Glutamatergic neuron (in vitro differentiated cells): Measurements from ENCODE around the gene NNT. TPM values are rescaled to one million over a fixed set of nuclear protein-coding genes. Genes with fewer than 3 reads are reported as not detected.

Experiments used
- DNase-seq: peaks from one replicate; pipeline ENCODE4 v3.0.0; 2022
- H3K27ac Mint-ChIP-seq: one replicate; pipeline ENCODE4 v1.8.0; 2020; ENCODE audit warnings: mild to moderate bottlenecking, mixed read lengths, inconsistent platforms; ENCODE audit not compliant: unreplicated experiment
- H3K27me3 Mint-ChIP-seq: one replicate; pipeline ENCODE4 v1.8.0; 2020; ENCODE audit warnings: mild to moderate bottlenecking, moderate library complexity, mixed read lengths, inconsistent platforms; ENCODE audit not compliant: unreplicated experiment
- H3K36me3 Mint-ChIP-seq: one replicate; pipeline ENCODE4 v1.8.0; 2020; ENCODE audit warnings: mild to moderate bottlenecking, mixed read lengths, inconsistent platforms; ENCODE audit not compliant: unreplicated experiment
- H3K4me1 Mint-ChIP-seq: one replicate; pipeline ENCODE4 v1.8.0; 2020; ENCODE audit warnings: mild to moderate bottlenecking, low read depth, mixed read lengths, inconsistent platforms; ENCODE audit not compliant: unreplicated experiment
- H3K4me3 Mint-ChIP-seq: one replicate; pipeline ENCODE4 v1.8.0; 2020; ENCODE audit warnings: mild to moderate bottlenecking, mixed read lengths, inconsistent platforms; ENCODE audit not compliant: unreplicated experiment
- H3K9me3 Mint-ChIP-seq: one replicate; pipeline ENCODE4 v1.8.0; 2020; ENCODE audit warnings: mild to moderate bottlenecking, moderate library complexity, mixed read lengths, inconsistent platforms; ENCODE audit not compliant: unreplicated experiment
- total RNA-seq: library from RNA; stranded (reverse); fragmentation: NEBNext Ultra II Directional; extraction: Animal tissue kit (Norgen Biotek cat#: 25700); gene quantifications from one replicate; pipeline ENCODE4 v1.2.1, GENCODE V29; 2021; ENCODE audit not compliant: unreplicated experiment
- TF ChIP-seq, protein P1 (sequence below): fragments of 200-600 bp; sonication (generic); IDR thresholded peaks from one replicate; pipeline ENCODE4 v1.5.0; 2021; ENCODE audit not compliant: partially characterized antibody, unreplicated experiment

NNT gene
- total RNA-seq, 1 donor from 2014 or later: 152 TPM

DNA sequence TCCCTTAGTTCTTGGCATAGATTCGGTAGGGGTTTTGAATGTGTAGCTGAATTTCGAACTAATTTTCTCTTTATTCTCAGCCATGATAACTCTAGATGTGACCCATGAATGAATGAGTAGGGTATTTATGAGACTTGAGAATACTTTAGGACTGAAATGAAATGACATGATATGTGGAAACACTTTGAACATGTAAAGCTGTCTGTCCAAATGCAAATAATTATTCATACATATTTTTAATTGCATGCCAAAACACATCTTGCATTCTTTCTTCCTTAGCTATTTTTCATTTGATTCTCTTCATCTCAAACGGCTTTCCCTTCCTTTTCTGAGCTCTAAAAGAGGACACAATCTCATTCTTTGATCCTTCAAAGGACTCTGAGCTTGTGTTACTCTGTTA, 3.4 kb downstream of the NNT start:
- Mint-ChIP-seq H3K4me1 (peaks cover 15% of the 10 kb centered on the region), H3K27me3 (peaks cover 9% of the 10 kb centered on the region), H3K9me3 (peaks cover 7% of the 10 kb centered on the region), H3K4me3 (no peak overlapping the region), H3K36me3 (no peaks in the 10 kb centered on the region), H3K27ac (no peak overlapping the region)
- TF ChIP-seq, protein P1, sequence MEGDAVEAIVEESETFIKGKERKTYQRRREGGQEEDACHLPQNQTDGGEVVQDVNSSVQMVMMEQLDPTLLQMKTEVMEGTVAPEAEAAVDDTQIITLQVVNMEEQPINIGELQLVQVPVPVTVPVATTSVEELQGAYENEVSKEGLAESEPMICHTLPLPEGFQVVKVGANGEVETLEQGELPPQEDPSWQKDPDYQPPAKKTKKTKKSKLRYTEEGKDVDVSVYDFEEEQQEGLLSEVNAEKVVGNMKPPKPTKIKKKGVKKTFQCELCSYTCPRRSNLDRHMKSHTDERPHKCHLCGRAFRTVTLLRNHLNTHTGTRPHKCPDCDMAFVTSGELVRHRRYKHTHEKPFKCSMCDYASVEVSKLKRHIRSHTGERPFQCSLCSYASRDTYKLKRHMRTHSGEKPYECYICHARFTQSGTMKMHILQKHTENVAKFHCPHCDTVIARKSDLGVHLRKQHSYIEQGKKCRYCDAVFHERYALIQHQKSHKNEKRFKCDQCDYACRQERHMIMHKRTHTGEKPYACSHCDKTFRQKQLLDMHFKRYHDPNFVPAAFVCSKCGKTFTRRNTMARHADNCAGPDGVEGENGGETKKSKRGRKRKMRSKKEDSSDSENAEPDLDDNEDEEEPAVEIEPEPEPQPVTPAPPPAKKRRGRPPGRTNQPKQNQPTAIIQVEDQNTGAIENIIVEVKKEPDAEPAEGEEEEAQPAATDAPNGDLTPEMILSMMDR: no peak
- DNase-seq: no peak

DNA sequence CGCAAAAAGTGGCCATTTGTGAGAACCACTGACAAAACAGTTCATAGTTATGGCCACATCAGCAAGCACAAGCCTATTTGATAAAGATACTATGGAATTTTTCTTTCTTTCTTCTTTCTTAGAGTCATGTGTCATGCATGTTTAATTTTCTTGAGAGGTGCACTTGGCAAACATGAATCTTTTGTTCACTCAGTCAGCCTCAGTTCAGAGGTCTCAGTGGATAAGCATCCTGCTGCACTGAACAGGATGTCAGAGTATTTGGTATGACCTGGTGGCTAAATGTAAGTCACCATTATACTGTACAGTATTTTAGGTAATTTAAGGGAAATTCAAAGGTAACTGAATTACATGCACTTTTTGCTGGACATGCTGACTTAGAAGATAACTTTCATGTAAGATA, 5.4 kb downstream of the NNT start:
- H3K4me3 Mint-ChIP-seq: no peak overlapping the region
- peaks cover 9% of the 10 kb centered on the region for H3K4me1 Mint-ChIP-seq
- TF ChIP-seq, protein P1: no peak
- no peak overlapping the region for H3K27ac Mint-ChIP-seq
- no peaks in the 10 kb centered on the region for H3K36me3 Mint-ChIP-seq
- H3K27me3 Mint-ChIP-seq: peaks cover 5% of the 10 kb centered on the region
- H3K9me3 Mint-ChIP-seq: peaks cover 5% of the 10 kb centered on the region
- DNase-seq: no peak

DNA sequence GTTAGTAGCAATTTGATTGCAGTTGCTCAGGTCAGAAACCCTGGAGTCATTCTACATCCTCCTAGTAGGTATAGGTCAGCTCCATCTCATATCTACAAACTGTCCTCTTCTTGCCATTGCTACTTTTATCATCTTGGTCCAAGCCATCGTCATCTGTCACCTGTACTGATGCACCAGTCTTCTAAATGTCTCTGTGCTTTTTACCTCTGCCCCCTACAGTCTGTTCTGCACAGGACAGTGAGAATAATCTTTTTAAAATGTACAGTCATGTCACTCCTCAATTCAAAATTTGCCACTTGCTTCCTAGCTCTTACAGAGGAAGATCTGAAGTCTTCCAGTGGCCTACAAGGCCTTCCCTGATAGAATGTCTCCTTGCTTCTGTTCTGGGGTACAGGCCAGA, 6.8 kb downstream of the NNT start:
- TF ChIP-seq, protein P1: no peak
- Mint-ChIP-seq H3K4me3 (no peak overlapping the region), H3K36me3 (no peaks in the 10 kb centered on the region), H3K27ac (no peak overlapping the region), H3K4me1 (peaks cover 7% of the 10 kb centered on the region), H3K9me3 (no peaks in the 10 kb centered on the region), H3K27me3 (no peaks in the 10 kb centered on the region)
- no peak for DNase-seq

DNA sequence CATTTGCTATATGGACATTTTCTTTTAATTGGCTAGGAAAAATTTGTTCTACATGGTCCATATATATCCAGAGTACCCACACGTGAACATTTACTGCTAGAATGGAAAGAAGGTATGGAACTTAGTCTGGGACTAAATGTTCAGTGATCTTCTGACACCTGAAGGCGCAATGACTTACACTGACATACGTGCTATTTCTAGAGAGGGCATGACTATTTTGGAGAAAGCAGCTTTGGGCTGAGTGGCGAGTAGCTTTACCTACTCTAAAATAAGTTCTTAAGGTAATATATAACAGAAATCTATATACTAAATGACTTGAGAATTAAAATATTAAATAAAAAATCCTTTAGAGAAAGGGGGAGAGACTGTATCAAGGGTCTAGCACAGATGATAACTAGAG, 10.4 kb downstream of the NNT start:
- no peaks in the 10 kb centered on the region for H3K4me1 Mint-ChIP-seq
- no peaks in the 10 kb centered on the region for H3K36me3 Mint-ChIP-seq
- TF ChIP-seq, protein P1: no peak
- no peak for DNase-seq
- H3K4me3 Mint-ChIP-seq: no peak overlapping the region
- no peak overlapping the region for H3K27ac Mint-ChIP-seq
- H3K9me3 Mint-ChIP-seq: no peaks in the 10 kb centered on the region
- no peaks in the 10 kb centered on the region for H3K27me3 Mint-ChIP-seq

DNA sequence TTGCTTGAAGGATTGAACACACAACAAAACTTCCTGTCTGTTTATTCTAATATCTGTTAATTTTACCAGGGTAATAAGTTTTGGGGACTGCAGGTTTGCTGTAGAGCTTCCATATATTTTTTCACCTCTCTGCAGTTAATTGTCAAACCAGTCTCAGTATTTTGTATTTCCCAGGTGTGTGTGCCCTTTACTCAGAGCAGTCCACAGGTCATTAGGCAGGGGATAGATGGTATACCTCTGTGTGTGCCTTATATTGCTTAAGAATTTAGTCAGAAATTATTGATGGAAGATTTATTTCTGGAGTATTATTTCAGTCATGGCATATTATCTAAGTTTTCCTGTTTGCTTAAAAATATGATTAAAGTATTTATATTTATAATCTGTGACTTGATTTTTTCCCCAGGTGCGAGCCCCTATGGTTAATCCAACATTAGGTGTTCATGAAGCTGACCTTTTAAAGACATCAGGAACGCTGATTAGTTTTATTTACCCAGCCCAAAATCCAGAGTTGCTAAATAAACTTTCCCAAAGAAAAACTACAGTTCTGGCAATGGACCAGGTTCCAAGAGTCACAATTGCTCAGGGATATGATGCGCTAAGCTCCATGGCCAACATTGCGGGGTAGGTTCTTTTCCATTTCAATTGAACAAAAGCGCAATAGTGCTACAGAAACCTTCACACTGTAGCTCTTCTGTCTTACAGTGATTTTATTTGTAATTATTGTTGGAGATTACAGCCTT, 12.6 kb downstream of the NNT start:
- TF ChIP-seq, protein P1: no peak
- Mint-ChIP-seq H3K4me3 (no peak overlapping the region), H3K36me3 (no peaks in the 10 kb centered on the region), H3K4me1 (no peaks in the 10 kb centered on the region), H3K9me3 (no peaks in the 10 kb centered on the region), H3K27me3 (no peaks in the 10 kb centered on the region), H3K27ac (no peak overlapping the region)
- DNase-seq: no peak
